HepG2 (cell line): Measurements from ENCODE around the gene ABCC1. TPM values are rescaled to one million over a fixed set of nuclear protein-coding genes. Genes with fewer than 3 reads are reported as not detected.

ENCODE experiments used
- ATAC-seq: fragments of 200-7000 bp; cut with Tn5 transposase; 3 replicates; pipeline ENCODE4 v1.9.1; 2020; ENCODE audit warnings: mild to moderate bottlenecking, moderate library complexity
- BruUV-seq: library from RNA; stranded (reverse); fragments of 400-500 nt; replicated peaks from 2 replicates; lab custom pipeline; 2021; lab: Mats Ljungman, UMichigan
- CTCF ChIA-PET: fragments of 300-600 bp; formaldehyde crosslinking; extraction: SDS; loops from one replicate; lab custom pipeline; 2021; ENCODE audit warnings: low total read pairs, inconsistent platforms, low intra/inter-chr PET ratio; lab: Yijun Ruan, JAX
- POLR2A ChIA-PET: fragments of 350-600 bp; sonication (Branson Sonifier 250); formaldehyde crosslinking; loops from one replicate; lab custom pipeline; 2020; ENCODE audit warnings: antibody characterized with exemption, inconsistent platforms; lab: Yijun Ruan, JAX
- DNase-seq: peaks from one replicate; pipeline ENCODE4 v3.0.0-alpha.2; 2015; ENCODE audit warnings: low spot score
- FAIRE-seq: peaks from 3 replicates; lab custom pipeline; 2011; peaks lifted over from hg19 to GRCh38; lab: Jason Lieb, UNC
- H2AFZ ChIP-seq: one replicate; pipeline ENCODE4 v1.6.1; 2011; ENCODE audit warnings: low read length, inconsistent platforms
- H3K27ac ChIP-seq: fragments of 300-600 bp; 3 replicates; pipeline ENCODE4 v1.8.0; 2011; ENCODE audit warnings: mixed run types, mild to moderate bottlenecking, mixed read lengths, low read length, inconsistent platforms; ENCODE audit not compliant: insufficient read depth; ENCODE audit errors: extremely low read length
- H3K27me3 ChIP-seq, 2 experiments: fragments of 200-600 bp in 1 of 2; 2 replicates in 1 of 2; 3 replicates in 1 of 2; pipeline versions ENCODE4 v1.6.0 to v1.8.0; 2011; ENCODE audit warnings: low read length in 2 of 2, mild to moderate bottlenecking in 2 of 2, moderate library complexity in 2 of 2, inconsistent platforms in 1 of 2; ENCODE audit not compliant: insufficient read depth in 2 of 2, control insufficient read depth in 1 of 2
- H3K36me3 ChIP-seq, 2 experiments: fragments of 200-600 bp in 1 of 2; replicated peaks in 1 of 2; 2 replicates in 1 of 2; 3 replicates in 1 of 2; pipeline versions ENCODE4 v1.5.1 to v1.8.0; 2011; ENCODE audit warnings: low read length in 2 of 2, inconsistent platforms in 1 of 2; ENCODE audit not compliant: insufficient read depth in 2 of 2, control insufficient read depth in 1 of 2
- H3K4me1 ChIP-seq: 2 replicates; pipeline ENCODE4 v1.5.1; 2012; ENCODE audit warnings: low read length, inconsistent platforms; ENCODE audit not compliant: insufficient read depth
- H3K4me2 ChIP-seq: 2 replicates; pipeline ENCODE4 v1.6.0; 2011; ENCODE audit warnings: low read depth, low read length, inconsistent platforms
- H3K4me3 ChIP-seq, 3 experiments: fragments of 200-600 bp in 1 of 3; sonication (generic), shearing (Covaris generic) in 1 of 3; replicated peaks in 1 of 3; 2 replicates each; pipeline ENCODE4 v1.5.1; 2011 to 2016; ENCODE audit warnings: low read length in 3 of 3, inconsistent platforms in 2 of 3, low read depth in 2 of 3, mild to moderate bottlenecking in 2 of 3, control low read depth in 1 of 3, mixed read lengths in 1 of 3; ENCODE audit not compliant: insufficient read depth in 1 of 3
- H3K79me2 ChIP-seq: one replicate; pipeline ENCODE4 v1.6.1; 2011; ENCODE audit warnings: low read length, inconsistent platforms; ENCODE audit not compliant: insufficient read depth
- H3K9ac ChIP-seq: 2 replicates; pipeline ENCODE4 v1.6.0; 2011; ENCODE audit warnings: mild to moderate bottlenecking, low read depth, low read length, inconsistent platforms; ENCODE audit not compliant: insufficient read depth
- H3K9me3 ChIP-seq: 2 replicates; pipeline ENCODE4 v1.5.1; 2012; ENCODE audit warnings: mild to moderate bottlenecking, low read length
- H4K20me1 ChIP-seq: 2 replicates; pipeline ENCODE4 v1.6.0; 2011; ENCODE audit warnings: inconsistent platforms, mild to moderate bottlenecking, low read length, moderate library complexity; ENCODE audit not compliant: insufficient read depth
- ATF7 ChIP-seq, 2 experiments: fragments of 450-650 bp in 1 of 2; sonication (generic) in 1 of 2; formaldehyde crosslinking in 1 of 2; IDR thresholded peaks; 2 replicates each; pipeline versions ENCODE4 v1.4.0 to v1.6.1; 2016 to 2020; ENCODE audit warnings: antibody characterized with exemption in 1 of 2, mild to moderate bottlenecking in 1 of 2, missing genetic modification reagents in 1 of 2
- CTCF ChIP-seq: sonication (generic); formaldehyde crosslinking; IDR thresholded peaks from 2 replicates; pipeline ENCODE4 v1.5.0; 2020; ENCODE audit warnings: mild to moderate bottlenecking, missing genetic modification reagents, moderate library complexity
- EHMT2 ChIP-seq: fragments of 200-600 bp; sonication (generic); IDR thresholded peaks from 2 replicates; pipeline ENCODE4 v1.7.0; 2017; ENCODE audit warnings: antibody characterized with exemption, low read depth, low read length, borderline replicate concordance
- ELF1 ChIP-seq: sonication (generic); formaldehyde crosslinking; IDR thresholded peaks from 2 replicates; pipeline ENCODE4 v1.4.0; 2020; ENCODE audit warnings: missing genetic modification reagents
- ESRRA ChIP-seq: sonication (generic); formaldehyde crosslinking; IDR thresholded peaks from 2 replicates; pipeline ENCODE4 v1.5.1; 2020; ENCODE audit warnings: mild to moderate bottlenecking, low read depth, missing genetic modification reagents
- GTF3A ChIP-seq: sonication (generic); formaldehyde crosslinking; conservative IDR thresholded peaks from 2 replicates; pipeline ENCODE4 v1.4.0; 2020; ENCODE audit warnings: mild to moderate bottlenecking, missing genetic modification reagents
- POLR2G ChIP-seq: fragments of 200-400 bp; formaldehyde crosslinking; IDR thresholded peaks from 2 replicates; pipeline ENCODE4 v1.6.1; 2018; ENCODE audit warnings: mild to moderate bottlenecking, low read depth, low read length, moderate library complexity
- ZKSCAN1 ChIP-seq: fragments of 150-350 bp; IDR thresholded peaks from 2 replicates; pipeline ENCODE4 v1.6.1; 2014; ENCODE audit warnings: low read length
- ZNF18 ChIP-seq: sonication (generic); formaldehyde crosslinking; IDR thresholded peaks from 2 replicates; pipeline ENCODE4 v1.8.0; 2022; ENCODE audit warnings: mild to moderate bottlenecking, missing genetic modification reagents; ENCODE audit not compliant: insufficient replicate concordance
- ZNF615 ChIP-seq: sonication (generic); formaldehyde crosslinking; IDR thresholded peaks from 2 replicates; pipeline ENCODE4 v1.5.0; 2020; ENCODE audit warnings: mild to moderate bottlenecking, missing genetic modification reagents, borderline replicate concordance
- WGBS: methylation state at CpG from one replicate; pipeline ENCODE4 v1.1.6; 2017; ENCODE audit warnings: low lambda C conversion rate; 5-methylcytosine and 5-hydroxymethylcytosine counted together
- in situ Hi-C: cut with HindIII; loops from 2 replicates; pipeline ENCODE4 v1.10.0; 2017; ENCODE audit warnings: low pct_unique_long_range_greater_than_20kb; ENCODE audit not compliant: extremely low pct_ligation_motif_present
- intact Hi-C: fragments of 100-400 bp; cut with micrococcal nuclease; formaldehyde crosslinking; loops from one replicate; pipeline ENCODE4 v1.10.0; 2022; ENCODE audit not compliant: unreplicated experiment
- polyA plus RNA-seq, 8 experiments: library from polyadenylated mRNA; depleted of rRNA in 3 of 8; stranded (reverse) in 7 of 8; unstranded in 1 of 8; fragments of >200 nt; fragmentation: Illumina TruSeq in 4 of 8; extraction: Trizol in 4 of 8; gene quantifications; 2 replicates each; pipeline versions ENCODE4 v1.2.1 to v1.2.3, GENCODE V29; 2011 to 2016; ENCODE audit warnings: low read depth in 4 of 8, missing spikeins in 1 of 8, mixed read lengths in 1 of 8; ENCODE audit not compliant: insufficient read depth in 1 of 8
- total RNA-seq, 5 experiments: library from RNA; depleted of rRNA; stranded (reverse); fragments of >200 nt; fragmentation: Illumina TruSeq; extraction: Trizol; gene quantifications; 2 replicates each; pipeline ENCODE4 v1.2.3, GENCODE V29; 2016; ENCODE audit warnings: low read depth in 1 of 5

Gene ABCC1
- total and polyA plus RNA-seq, 2 of the 13 experiments (the other 11 are each of a cell fraction or from before 2014, with no cell fraction given): 13.0 to 30.6 TPM

- no peaks in the 10 kb centered on the region for H4K20me1 ChIP-seq
- H3K4me2 ChIP-seq: no peak overlapping the region
- H3K4me1 ChIP-seq: peaks cover 29% of the 10 kb centered on the region
- H2AFZ ChIP-seq: no peak overlapping the region
- FAIRE-seq (no peak), DNase-seq (no peak), ATAC-seq (no peak)
- WGBS: 95% methylated on average over 5 of the region's 5 CpGs
- intact Hi-C loops (no loop called here), in situ Hi-C loops (no loop called here)
- CTCF ChIA-PET: no interaction called here
- no peak overlapping the region for H3K4me3 ChIP-seq
- no peak overlapping the region for H3K27ac ChIP-seq
- H3K36me3 ChIP-seq: peaks cover 15 to 29% of the 10 kb centered on the region in 2 experiments
- no peaks in the 10 kb centered on the region for H3K27me3 ChIP-seq
- BruUV-seq: no TSS peak
- TF ChIP-seq ESRRA: no peak
- peak; percentile 72 for TF ChIP-seq ATF7 (IDR thresholded peaks at IDR 0.05)
- TF ChIP-seq ATF7 (CRISPR knock-in tag; IDR thresholded peaks at IDR 0.05): no peak
- no peaks in the 10 kb centered on the region for H3K79me2 ChIP-seq
- H3K9ac ChIP-seq: no peak overlapping the region
- POLR2A ChIA-PET: no interaction called here
- H3K9me3 ChIP-seq: no peaks in the 10 kb centered on the region
These were observed 195.0 kb downstream of the ABCC1 start for GRCh38 chr16:16144416-16144815.

- Histone ChIP-seq H3K4me2 (no peak overlapping the region), H3K9me3 (no peaks in the 10 kb centered on the region), H2AFZ (no peak overlapping the region), H3K4me3 (no peak overlapping the region), H3K27ac (no peak overlapping the region), H3K9ac (no peak overlapping the region), H3K4me1 (peaks cover 38% of the 10 kb centered on the region), H4K20me1 (no peaks in the 10 kb centered on the region), H3K27me3 (no peaks in the 10 kb centered on the region), H3K79me2 (no peaks in the 10 kb centered on the region), H3K36me3 (peaks cover 12 to 22% of the 10 kb centered on the region in 2 experiments)
- WGBS: 94% methylated on average over 5 of the region's 5 CpGs
- ChIA-PET POLR2A (no interaction called here), CTCF (no interaction called here)
- intact Hi-C loops (no loop called here), in situ Hi-C loops (no loop called here)
- no TSS peak for BruUV-seq
- no peak for FAIRE-seq
- DNase-seq: no peak
- peak; percentile 5 for ATAC-seq
- TF ChIP-seq ZNF615 (CRISPR knock-in tag) (no peak), POLR2G (peak; percentile 45), EHMT2 (no peak), GTF3A (CRISPR knock-in tag) (no peak), CTCF (CRISPR knock-in tag) (peak; percentile 16; the same call in 1 of the 2 replicates), ZNF18 (CRISPR knock-in tag) (no peak), ZKSCAN1 (peak; percentile 79), ELF1 (CRISPR knock-in tag) (no peak)
These were observed 195.9 kb downstream of the ABCC1 start for GRCh38 chr16:16145286-16145685.
